ENCODE data around the gene LRG1. TPM values are rescaled to one million over a fixed set of nuclear protein-coding genes. Genes with fewer than 3 reads are reported as not detected.

LRG1 gene
- total and polyA plus RNA-seq, 10 of the 15 experiments (the other 5 are each of a cell fraction or from before 2014, with no cell fraction given): 0.29 to 4.7 (median 0.58) TPM

GRCh38 chr19:4498694-4499093 is 41.1 kb downstream of the LRG1 start:
- BruUV-seq (replicated peaks): no TSS peak
- H3K27ac ChIP-seq (ENCODE audit: control insufficient read depth, insufficient read depth): no peak overlapping the region
- H3K9ac ChIP-seq (ENCODE audit: control insufficient read depth, insufficient read depth, low read length): no peak overlapping the region
- H2AFZ ChIP-seq (ENCODE audit: control insufficient read depth, low read depth, low read length): no peak overlapping the region
- SMC1A ChIA-PET (ENCODE audit: uncharacterized antibody, unreplicated experiment): no interaction called here
- in situ Hi-C loops (cut with MboI): no loop called here
- RAD21 ChIA-PET (ENCODE audit: unreplicated experiment): no interaction called here
- H3K4me2 ChIP-seq (ENCODE audit: control insufficient read depth, insufficient read depth): no peak overlapping the region
- CTCF ChIA-PET: no interaction called here
- H4K20me1 ChIP-seq (ENCODE audit: control insufficient read depth, insufficient read depth): no peaks in the 10 kb centered on the region
- POLR2A ChIA-PET: no interaction called here
- H3K4me3 ChIP-seq: no peak overlapping the region
- no peaks in the 10 kb centered on the region for H3K9me3 ChIP-seq (replicated peaks; ENCODE audit: control insufficient read depth, insufficient read depth, low read length)
- peaks cover 0 to 4% of the 10 kb centered on the region in 2 experiments; a peak in 2 of 4 replicates for H3K36me3 ChIP-seq (ENCODE audit: control insufficient read depth in 2 of 2, insufficient read depth in 2 of 2, low read length in 1 of 2)
- DNase-seq (ENCODE audit: low read depth, low spot score) (no peak), FAIRE-seq (no peak), ATAC-seq (no peak)
- H3K79me2 ChIP-seq (ENCODE audit: control insufficient read depth, insufficient read depth, low read length): no peaks in the 10 kb centered on the region
- no peaks in the 10 kb centered on the region for H3K4me1 ChIP-seq (ENCODE audit: control insufficient read depth, insufficient read depth, low read length)
- H3K27me3 ChIP-seq (replicated peaks in 1 of 2; ENCODE audit: control insufficient read depth in 2 of 2, insufficient read depth in 2 of 2, low read length in 1 of 2): no peaks in the 10 kb centered on the region
- 93% methylated on average over 12 of the region's 12 CpGs for WGBS (ENCODE audit: insufficient coverage, insufficient replicate concordance, low lambda C conversion rate, missing lambda C conversion rate)
- intact Hi-C loops (cut with micrococcal nuclease; ENCODE audit: unreplicated experiment): no loop called here
- TF ChIP-seq TCF3 (IDR thresholded peaks at IDR 0.05; ENCODE audit: borderline replicate concordance, insufficient read depth, low read depth, low read length): no peak
- TF ChIP-seq ZNF687 (IDR thresholded peaks at IDR 0.05): no peak
- no peak for TF ChIP-seq MXI1 (IDR thresholded peaks at IDR 0.05; ENCODE audit: low read depth, low read length)
- TF ChIP-seq ATF3 (IDR thresholded peaks at IDR 0.05; ENCODE audit: borderline replicate concordance, extremely low read depth, low read depth, low read length): no peak
- TF ChIP-seq BCLAF1 (IDR thresholded peaks at IDR 0.05): no peak
- TF ChIP-seq IKZF2 (IDR thresholded peaks at IDR 0.05): no peak
- no peak for TF ChIP-seq RB1 (IDR thresholded peaks at IDR 0.05; ENCODE audit: borderline replicate concordance)
- TF ChIP-seq E4F1 (IDR thresholded peaks at IDR 0.05; ENCODE audit: borderline replicate concordance, partially characterized antibody): no peak
- no peak for TF ChIP-seq ZBTB40 (IDR thresholded peaks at IDR 0.05; ENCODE audit: borderline replicate concordance)
